GM21825 (cell line): Measurements from ENCODE around the gene TPRA1.
A peak's percentile ranks its signal among the peaks of the same experiment; 100 is the strongest.

Experiments
- ATAC-seq: cut with Tn5 transposase; IDR thresholded peaks from one replicate; pipeline ENCODE4 v1.9.1; 2021; ENCODE audit warnings: mild to moderate bottlenecking, moderate library complexity; ENCODE audit not compliant: unreplicated experiment

TPRA1 gene

DNA sequence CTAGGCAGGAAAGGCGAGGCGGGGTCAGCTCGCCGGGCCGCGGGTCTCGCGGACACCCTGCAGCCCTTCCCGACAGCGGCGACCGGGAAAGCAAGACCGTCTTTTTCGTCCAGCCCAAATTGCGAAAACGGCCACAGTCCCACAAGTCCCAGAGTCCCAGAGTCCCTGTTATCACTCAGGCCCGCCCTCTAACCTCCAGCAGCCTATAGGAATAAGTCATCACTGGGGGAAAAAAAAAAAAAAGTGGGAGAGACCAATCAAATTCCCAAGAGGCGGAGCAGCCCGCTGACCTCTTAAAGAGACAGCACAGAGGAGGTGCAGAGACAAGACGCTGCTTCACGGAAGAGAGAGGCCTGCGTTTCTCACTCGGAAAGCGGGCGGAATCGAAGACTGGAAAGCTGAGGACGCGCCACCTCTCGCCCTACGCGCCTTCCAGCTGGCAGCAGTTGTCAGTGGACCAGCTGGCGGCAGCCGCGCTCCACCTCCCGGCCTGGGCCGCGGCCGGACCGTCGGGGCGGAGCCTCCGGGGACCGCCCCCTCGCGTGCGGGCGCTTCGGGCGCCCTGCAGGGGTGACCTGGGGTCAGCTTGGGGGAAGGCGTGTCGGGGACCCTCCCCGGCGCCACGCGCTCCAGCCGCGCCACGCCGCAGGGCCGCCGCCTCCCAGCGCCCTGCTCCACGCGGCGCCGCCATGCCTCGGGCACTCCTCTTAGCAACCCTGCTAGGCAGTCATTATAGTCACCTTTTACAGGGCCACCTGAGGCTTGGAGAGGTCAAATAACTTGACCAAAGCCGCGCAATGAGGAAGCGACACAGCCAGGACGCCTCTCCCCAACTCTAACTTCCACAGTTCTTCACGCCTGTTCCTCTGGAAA, at the start of gene TPRA1:
Gene TPRA1, minus strand, starts transcription at position 141 of the 873 bp plus-strand sequence. CDS start 10,587 bp downstream, outside the sequence.
- ATAC-seq, result peak; percentile 63

GRCh38 chr3:127640042-127640355, 49.5 kb upstream of the TPRA1 start:
- ATAC-seq, result no peak

DNA sequence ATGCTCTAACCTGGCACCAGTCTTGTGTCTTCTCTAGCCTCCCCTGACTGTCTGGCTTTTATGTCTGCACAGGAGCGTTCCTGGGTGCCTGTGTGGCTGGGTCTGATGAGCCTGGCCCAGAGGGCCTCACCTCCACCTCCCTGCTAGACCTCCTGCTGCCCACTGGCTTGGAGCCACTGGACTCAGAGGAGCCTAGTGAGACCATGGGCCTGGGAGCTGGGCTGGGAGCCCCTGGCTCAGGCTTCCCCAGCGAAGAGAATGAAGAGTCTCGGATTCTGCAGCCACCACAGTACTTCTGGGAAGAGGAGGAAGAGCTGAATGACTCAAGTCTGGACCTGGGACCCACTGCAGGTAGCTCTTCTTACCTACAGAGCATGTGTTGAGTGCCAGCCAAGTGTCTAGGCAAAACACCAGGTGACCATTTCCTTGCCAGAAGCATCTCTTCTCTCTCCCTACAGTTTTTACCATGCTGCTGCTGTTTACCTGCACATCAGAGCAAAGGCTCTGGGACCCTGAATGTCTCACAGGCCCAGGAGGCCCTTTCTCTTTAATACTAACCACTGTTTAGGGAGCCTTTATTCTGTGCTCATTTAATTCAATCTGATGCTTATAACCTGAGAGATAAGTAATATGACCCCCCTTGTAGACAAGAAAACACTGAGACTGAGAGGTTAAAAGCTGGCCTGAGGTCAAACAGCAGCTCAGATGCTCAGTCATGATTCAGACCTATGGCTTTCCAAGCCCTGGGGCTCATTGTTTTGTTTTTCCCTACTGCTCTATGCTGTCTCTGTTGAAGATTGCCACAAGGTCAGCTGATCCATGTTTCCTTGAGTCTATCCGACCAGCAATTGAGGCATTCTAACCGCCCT, 48.9 kb upstream of the TPRA1 start:
- no peak for ATAC-seq

DNA sequence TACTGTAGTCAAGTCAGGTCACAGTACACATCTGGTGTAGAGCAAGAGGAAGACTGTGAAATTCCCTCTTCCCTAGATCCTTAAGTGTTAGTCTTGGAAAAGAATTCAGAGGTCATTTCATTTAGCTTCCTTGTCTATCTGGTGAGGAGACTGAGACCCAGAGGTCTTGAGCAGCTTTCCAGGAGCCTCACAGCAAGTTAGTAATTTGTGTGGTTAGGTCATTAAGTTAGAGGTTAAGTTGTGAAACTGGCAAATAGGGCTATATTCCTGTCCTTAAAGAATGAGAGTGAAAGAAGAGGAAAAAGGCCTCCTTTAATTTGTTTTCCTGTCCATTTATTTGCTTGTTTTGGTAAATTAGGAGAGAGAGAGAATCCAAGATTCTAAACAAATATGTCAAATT, 47.4 kb upstream of the TPRA1 start:
- no peak for ATAC-seq

DNA sequence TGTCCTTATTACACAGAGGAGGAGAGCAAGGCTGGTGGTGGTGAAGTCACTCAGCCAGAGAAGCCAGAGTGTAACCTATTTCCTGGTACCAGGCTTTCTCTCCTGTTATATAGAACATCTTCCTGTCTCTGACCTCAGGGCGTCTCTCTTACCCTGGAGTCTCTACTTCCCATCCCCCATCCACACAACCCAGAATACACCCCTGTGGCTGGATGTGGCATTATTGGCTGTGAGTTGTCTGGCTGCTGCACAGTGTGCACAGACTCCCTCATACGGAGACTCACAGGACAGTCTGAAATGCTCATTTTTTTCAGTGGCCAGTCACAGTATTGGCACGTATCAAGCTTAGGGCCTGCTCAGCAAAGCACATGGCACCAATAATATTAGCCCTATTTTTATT, 47.0 kb upstream of the TPRA1 start:
- no peak for ATAC-seq

DNA sequence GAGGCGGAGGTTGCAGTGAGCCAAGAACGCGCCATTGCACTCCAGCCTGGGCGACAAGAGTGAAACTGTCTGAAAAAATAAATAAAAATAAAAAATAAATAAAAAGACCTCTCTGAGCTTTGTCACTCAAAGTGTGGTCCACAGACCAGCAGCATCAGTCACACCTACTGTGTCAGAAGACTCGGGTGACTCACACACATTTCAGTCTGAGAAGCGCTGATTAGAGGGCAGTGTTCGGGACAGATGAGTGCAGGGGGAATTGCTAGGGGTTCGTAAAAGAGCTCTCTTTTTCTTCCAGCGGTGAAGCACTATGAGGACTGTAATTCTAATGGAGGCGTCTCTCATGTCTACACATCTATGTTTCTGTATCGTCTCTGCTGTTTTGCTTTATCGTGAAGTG, 44.1 kb upstream of the TPRA1 start:
- ATAC-seq, result no peak

GRCh38 chr3:127632035-127632820, 41.7 kb upstream of the TPRA1 start:
- no peak for ATAC-seq

DNA sequence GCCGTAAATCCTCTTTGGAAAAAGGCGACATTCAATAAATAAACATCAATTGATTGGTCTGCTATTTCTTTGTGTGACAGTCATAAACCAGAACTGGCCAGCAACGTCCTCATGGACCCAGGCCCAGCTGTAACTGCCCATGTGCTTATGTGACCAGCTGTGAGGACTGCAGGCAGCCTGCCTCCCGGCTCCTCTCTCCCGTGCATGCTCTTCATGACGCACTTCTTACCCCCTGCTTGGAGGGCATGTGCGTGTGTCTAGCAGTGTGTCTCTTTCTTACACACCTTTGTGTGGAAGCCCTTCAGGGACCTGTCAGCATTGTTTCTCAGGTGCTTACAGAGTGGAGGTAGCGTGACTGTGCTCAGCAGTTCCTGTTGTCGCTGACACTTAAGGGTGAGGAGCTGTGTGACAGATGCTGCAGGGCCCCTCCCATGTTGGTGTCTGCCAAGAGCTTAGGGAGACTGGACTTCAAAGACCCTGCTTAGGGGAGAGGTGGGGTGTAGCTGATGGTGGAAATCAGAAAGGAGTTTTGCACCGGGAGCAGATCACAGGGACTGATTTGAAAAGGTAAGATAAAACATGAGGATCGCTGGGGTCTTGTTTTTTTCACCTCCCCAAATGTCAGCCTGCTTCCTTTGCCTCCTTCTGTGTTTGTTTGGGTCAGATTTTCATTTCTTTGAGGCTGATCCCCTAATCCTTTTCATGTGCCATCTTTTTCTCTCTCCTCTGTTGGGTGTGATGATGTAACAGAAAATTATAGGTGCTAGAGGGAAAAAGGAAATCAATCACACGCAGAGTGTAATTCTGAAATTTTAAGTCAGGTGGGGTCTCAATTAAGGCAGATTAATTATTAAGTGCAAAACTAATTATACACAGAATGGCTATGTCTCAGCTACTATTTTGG, 40.5 kb upstream of the TPRA1 start:
- ATAC-seq, result no peak

GRCh38 chr3:127629467-127630403, 39.2 kb upstream of the TPRA1 start:
- no peak for ATAC-seq

- ATAC-seq, result no peak
These were observed 38.4 kb upstream of the TPRA1 start, which contains the start of gene PODXL2 for GRCh38 chr3:127628788-127629466. PODXL2 (plus strand) TSS chr3:127629185; CDS start chr3:127629220, 35 bp downstream.

GRCh38 chr3:127628426-127628787, 37.9 kb upstream of the TPRA1 start:
- no peak for ATAC-seq

DNA sequence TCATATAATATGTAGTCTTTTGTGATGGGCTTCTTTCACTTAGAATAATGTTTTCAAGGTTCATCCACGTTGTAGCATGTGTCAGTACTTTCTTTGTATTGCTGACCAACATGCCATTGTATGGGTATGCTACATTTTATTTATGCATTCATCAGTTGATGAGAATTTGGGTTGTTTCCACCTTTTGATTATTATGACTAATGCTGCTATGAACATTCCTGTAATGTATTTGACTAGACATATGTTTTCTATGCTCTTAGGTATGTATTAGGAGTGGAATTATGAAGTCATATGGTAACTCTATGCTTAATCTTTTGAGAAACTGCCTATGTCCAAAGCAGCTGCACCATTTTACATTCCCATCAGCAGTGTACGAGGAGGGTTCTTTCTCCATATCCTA, 35.3 kb upstream of the TPRA1 start:
- ATAC-seq, result no peak

DNA sequence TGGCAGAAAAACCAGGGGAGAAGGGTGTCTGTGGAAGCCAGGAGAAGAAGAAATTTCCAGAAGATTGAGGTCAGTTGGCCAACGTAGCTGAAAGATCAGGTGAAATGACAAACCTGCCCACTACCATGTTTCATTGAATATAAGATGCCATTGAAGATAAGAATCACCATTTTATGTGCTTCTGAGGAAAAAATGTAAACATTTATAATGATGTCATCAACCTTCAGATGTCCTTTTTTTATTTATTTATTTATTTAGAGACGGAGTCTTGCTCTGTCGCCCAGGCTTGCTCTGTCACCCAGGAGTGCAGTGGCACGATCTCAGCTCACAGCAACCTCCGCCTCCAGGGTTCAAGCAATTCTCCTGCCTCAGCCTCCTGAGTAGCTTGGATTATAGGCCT, 33.5 kb upstream of the TPRA1 start:
- ATAC-seq, result no peak

GRCh38 chr3:127622772-127623576, 32.4 kb upstream of the TPRA1 start:
- ATAC-seq, result no peak

DNA sequence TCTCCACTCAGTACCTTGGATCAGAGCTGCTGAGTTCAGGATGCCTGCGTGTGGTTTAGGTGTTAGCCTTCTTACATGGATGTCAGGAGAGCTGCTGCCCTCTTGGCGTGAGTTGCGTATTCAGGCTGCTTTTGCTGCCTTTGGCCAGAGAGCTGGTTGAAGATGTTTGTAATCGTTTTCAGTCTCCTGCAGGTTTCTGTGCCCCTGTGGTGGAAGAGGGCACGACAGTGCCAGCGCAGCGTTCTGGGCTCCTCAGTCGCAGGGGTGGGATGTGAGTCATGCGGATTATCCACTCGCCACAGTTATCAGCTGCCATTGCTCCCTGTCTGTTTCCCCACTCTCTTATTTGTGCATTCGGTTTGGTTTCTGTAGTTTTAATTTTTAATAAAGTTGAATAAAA, 31.5 kb upstream of the TPRA1 start:
- ATAC-seq, result no peak

DNA sequence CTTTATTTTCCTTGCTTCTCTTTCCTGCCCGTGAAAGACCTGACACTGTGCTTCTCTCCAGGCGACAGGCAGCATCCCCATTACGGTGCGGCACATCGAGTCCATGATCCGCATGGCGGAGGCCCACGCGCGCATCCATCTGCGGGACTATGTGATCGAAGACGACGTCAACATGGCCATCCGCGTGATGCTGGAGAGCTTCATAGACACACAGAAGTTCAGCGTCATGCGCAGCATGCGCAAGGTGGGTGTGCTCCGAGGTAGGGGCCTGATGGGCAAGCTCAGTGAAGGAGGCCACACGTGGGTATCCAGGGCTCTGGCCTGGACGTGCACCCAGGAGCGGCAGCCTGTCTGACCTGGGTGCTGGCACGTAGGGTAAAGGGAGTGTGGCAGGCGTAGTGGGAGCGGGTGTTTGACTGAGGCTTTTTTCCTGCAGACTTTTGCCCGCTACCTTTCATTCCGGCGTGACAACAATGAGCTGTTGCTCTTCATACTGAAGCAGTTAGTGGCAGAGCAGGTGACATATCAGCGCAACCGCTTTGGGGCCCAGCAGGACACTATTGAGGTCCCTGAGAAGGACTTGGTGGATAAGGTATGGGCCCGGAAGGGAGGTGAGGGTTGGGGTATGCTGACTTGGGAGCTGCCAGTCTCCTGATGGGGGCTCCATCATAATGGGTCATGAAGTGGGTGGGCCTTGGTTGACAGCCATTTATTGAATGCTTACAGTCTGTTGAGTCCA, 30.3 kb upstream of the TPRA1 start:
- ATAC-seq, result no peak

- ATAC-seq, result no peak
These were observed 28.4 kb upstream of the TPRA1 start for GRCh38 chr3:127618891-127619290.
